Stimulated activated CD4-positive, alpha-beta T cell treated with anti-CD3 and anti-CD28 coated beads, TNF-alpha, amount 100 ng/mL, for 4 hours (primary cell): ENCODE measurements around the gene KIF26B.
"Not testable (repeated sequence)": the region's sequence is repeated elsewhere in the genome, so short reads cannot be mapped to it uniquely, and the experiment has no call there.

Source experiments
- DNase-seq, 3 experiments: peaks; one replicate each; pipeline ENCODE4 v3.0.0-alpha.2; 2020; ENCODE audit warnings: low read depth in 3 of 3

KIF26B gene

DNA sequence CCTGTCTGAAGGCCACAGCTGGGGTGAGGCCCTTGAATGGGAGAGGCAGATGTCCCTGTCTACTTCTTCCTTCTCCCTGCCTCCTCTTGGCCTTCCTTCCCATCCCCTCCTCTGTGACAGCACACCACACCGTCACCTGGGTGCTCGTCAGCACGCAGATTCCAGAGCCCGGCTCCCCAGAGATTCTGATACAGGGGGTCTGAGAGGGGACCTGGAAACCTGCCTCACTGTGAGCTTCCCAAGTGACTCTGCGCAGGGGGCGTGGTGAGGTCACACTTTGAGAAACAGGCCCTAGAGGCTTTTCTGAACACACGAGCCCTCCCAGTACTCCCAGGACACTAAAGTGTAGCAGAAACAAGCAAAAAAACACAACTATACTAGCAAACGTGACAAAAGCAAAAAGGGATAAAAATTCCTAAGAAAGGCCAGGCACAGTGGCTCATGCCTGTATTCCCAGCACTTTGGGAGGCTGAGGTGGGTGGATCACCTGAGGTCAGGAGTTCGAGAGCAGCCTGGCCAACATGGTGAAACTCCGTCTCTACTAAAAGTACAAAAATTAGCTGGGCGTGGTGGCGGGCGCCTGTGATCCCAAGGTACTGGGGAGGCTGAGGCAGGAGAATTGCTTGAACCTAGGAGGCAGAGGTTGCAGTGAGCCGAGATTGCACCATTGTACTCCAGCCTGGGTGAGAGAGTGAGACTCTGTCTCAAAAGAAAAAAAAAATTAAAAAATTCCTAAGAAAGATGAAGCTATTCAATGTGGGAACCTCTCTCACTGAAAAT, 201.3 kb downstream of the KIF26B start:
- not testable (repeated sequence) for DNase-seq

DNA sequence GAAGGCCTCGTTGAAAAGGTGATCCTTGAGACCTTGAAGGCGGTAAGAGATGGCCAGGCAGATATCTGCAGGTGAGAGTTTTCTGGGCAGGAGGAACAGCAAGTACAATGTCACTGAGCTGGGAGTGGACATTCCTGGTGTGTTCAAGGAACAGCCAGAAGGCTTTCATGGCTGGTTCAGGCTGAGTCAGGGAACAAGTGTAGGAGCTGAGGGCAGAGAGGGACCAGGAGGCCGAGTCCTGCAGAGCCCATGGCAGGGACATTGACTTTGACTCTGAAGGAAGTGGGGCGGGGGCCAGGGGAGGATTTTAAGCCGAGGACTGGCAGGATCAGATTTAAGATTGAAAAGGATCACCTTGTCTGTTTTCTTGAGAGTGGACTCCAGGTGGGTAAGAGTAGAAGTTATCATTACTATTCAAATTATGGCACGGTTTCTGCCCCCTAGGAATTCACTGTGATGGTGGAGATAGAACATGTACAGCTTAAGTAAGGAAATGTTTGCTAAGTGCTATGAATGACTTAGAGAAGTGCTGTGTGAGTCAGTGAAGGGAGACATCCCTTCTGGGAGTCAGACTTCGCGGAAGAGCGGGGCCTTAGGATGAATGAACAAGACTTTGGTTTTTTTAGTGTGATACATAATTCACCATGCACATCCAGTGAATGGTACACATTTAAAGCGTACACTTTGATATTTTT, 202.3 kb downstream of the KIF26B start:
- no peak for DNase-seq

DNA sequence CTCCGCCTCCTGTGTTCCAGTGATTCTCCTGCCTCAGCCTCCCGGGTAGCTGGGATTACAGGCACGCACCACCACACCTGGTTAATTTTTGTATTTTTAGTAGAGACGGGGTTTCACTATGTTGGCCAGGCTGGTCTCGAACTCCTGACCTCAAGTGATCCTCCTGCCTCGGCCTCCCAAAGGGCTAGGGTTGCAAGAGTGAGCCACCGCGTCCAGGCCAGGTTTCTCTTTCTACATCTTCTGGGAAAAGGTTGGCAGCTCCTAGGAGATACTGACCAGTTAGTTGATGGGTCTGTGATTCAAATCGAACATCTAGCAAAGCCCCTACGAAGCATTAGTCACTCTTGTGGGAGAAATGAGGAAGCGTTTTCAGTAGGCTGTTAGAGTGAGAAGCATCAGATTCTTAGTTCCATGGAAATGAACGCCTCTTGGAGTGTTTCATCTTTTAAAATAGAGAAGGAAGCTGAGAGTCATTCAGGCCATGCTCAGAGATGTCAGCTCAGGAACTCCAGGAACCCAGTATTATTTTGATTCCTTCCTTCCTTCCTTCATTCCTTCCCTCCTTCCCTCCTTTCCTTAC, 204.4 kb downstream of the KIF26B start:
- not testable (repeated sequence) for DNase-seq

DNA sequence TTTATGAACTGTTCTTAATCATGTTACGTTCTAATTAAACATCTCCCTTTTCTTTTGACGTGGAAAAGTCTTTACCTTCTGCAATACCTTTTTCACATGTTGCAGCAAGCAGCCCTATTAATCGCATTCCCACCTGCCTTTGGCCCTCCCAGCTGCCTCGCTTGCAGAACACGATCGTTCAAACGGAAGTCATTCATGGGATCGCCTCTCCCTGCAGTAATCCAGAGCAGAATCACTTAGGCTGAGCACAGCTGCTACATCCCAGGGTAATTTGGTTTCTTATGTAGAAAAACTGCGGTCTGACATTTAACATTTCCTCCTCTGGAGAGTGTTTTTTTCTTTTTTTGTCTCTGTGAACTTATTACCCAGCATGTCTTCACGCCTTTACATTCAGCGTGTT, 206.3 kb downstream of the KIF26B start:
- DNase-seq = no peak

DNA sequence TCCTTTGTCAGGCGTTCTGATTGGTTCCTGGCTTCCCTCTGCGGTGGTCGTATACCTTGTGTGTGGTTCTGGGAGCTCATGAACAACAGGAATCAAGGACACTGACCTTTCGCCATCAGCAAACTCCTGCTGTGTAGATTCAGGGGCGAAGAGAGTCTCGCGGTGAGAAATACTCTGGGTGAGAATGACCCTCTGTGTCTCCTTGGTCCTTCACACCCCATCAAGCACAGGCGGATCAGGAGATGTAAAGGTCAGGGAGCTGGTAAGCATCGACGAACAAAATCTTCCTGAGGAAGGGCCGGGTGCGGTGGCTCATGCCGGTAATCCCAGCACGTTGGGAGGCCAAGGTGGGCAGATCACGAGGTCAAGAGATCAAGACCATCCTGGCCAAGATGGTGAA, 207.2 kb downstream of the KIF26B start:
- no peak for DNase-seq

DNA sequence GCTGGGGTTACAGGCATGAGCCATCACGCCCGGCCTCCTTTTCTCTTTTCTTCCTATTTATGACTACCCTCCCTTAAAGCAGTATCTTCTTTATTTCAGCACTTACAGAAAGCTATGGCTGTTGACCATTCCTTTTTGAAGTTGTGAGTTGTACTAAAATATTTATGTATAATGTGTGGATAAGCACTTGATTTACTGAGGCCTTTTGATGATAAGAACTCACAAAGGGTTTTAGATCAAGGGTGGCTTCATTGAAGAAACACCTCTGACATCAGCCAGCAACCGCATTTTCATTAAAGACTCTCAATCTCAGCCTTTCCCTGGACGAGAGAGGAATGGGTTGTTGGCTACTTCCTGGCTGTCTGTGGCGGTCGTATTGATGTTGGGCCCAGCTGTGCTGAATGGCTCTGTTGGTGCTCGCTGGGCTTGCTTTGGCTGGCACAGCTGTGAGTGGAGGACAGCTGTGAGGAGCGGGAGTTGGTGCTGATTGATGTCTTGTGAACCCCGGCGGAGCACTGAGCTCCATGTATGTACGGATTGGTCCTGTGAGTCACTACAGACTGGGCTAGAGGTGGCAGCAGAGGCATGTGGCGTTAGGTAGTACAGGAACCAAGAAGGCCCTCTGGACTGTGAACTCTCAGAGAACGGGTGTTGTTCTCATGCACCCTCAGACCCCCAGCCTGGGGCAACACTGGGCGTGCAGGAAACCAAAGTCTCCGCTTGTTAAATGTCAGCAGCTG, 208.8 kb downstream of the KIF26B start:
- DNase-seq = no peak

DNA sequence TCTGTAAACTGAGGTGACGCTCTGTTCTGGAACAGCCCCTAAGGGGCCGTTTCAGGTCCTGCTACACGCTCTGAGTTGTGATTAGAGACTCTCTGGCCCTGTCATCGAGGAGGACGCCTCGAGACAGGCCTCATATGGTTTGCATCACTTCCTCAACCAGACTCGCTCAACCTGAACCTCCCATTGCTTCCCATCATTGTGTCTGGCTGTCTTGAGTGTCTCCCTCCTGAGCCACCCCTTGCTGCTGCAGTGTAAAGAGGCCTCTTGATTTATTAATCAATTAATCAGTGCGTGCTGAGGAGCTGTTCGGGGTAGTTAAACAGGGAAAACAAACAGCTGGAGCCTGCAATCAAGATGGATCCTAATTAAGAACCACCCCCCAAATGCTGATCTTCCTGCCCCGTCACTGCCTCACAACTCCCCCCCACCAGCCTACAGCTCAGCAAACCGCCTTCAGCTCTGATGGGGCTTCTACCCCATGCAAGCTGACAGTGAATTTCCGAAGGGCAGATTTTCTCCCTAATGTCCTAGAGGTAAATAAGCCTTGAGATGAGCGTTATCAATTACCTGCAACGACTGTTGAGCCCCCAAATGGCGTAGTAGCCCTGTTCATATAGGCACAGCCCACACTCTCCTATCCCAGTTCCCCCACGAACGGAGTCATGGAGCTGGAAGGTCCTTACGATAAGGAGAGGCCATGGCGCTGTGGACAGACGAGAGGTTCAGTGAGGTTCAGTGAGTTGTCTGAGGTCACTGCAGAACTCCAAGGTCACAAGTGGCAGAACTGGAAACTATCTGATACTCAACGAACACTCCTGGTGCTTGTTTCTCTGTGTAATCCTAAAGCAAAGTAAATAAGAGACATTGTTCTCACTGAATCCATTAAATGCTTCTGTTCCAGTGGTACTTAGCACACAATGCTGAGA, 210.6 kb downstream of the KIF26B start:
- no peak for DNase-seq

DNA sequence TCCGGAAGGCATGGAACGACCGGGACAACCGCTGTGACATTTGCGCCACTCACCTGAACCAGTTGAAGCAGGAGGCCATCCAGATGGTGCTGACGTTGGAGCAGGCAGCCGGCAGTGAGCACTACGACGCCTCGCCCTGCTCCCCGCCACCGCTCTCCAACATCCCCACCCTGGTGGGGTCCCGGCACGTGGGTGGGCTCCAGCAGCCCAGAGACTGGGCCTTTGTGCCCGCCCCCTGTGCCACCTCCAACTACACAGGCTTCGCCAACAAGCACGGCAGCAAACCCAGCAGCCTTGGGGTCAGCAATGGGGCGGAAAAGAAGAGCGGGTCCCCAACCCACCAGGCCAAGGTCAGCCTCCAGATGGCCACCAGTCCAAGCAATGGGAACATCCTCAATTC, 212.1 kb downstream of the KIF26B start:
- no peak for DNase-seq

DNA sequence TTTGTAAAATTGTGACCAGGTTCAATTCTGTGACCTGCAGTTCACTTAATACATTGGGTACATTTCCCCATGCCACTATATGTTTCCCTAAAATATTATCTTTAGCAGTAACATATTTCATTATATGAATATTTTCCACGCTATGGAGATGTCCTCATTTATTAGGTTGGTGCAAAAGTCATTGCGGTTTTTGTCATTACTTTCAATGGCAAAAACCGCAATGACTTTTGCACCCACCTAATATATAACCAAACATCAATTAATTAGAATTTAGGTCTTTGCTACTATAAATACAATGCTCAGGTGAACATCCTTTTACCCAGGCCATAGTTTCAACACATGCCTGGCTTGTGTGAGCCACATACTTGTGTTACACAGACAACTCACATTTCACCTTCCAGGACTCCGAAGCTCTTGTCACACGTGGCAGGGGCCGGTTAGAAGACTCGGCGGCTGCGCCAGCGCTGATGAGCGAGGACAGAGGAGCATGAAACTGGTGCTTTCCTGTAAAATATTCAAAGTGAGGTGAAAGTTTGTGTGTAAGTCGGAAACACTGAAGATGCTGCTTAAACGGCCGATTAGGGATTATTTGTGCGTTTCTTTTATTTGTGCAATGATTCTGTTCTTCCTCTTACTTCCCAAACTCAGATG, 215.5 kb downstream of the KIF26B start:
- DNase-seq = no peak

DNA sequence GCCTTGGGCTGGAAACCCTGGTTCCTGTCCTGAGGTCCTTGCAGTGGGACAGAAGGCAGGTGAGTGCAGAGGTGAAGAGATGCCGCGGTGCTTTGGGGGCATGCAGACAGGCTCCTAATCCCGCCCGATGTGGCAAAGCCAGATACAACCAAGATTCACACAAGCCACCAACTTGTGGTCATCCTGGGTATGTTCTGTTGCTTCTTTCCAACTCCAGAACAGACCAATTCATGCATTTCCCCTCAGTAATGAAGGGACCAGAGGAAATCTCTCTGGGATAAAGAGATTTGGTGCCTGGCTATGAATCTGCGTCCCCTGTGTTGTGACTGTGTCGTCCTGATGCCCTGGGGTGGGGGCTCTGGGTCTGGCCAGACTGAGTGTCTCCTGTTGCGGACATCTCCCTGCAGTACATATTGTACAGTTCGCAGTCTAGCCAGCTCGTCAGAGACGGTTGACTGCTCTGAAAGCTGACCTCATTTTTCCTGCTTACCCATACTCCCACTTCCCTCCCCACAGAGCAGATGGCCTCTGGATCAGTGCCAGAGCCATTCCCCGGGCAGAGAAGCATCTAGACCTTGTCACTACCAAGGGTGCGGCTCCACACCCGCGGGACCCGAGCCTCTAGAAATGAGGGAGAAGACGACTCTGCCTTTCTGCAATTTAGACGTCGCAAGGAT, 216.3 kb downstream of the KIF26B start:
- DNase-seq = no peak

DNA sequence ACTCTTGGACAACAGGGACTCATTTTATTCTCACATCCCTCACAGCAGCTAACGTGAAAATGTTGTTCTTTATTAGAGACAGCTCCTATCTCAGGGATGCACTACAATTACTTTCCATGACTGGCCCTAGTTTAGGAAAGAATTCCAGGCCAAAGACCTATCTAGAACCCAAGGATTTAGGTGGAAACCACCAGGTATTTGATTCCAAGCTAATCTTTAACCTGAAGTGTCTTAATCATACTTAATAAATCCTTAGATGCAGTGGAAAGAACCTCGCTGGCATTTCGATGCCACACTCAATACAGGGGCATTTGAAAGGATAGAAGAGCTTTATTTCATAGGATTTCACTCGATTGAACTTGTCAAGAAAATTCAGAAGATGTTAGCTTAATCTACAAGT, 218.3 kb downstream of the KIF26B start:
- no peak for DNase-seq

DNA sequence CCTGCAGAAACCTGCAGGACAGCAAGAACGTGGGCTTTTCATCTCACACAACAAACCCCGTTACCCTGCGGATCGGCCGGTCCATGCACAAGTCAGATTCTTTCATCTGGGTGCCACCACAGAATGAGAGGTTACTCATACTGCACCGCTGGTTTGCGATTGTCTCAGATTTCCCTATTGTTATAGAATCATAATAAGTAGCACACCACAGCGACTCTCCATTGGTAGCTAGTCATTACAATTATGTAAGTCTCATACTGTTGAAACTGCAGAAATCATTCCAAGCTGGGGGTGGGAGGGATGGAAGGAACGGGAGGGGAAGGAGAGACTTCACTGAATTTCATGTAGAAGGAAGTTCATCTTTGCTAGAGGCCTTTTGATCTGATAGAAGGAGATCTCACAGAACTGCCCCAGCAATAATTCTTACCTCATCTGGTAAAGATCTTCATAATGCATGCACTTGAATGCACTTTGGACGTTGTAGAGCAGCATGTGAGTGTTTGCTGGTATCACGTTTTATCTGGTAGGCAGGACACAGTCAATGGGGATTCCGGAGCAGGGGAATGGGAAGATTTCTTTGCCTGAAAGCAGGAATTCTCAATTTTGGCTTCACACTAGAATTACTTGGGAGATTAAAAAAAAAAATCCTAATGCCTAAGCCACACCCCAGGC, 221.1 kb downstream of the KIF26B start:
- DNase-seq = no peak

DNA sequence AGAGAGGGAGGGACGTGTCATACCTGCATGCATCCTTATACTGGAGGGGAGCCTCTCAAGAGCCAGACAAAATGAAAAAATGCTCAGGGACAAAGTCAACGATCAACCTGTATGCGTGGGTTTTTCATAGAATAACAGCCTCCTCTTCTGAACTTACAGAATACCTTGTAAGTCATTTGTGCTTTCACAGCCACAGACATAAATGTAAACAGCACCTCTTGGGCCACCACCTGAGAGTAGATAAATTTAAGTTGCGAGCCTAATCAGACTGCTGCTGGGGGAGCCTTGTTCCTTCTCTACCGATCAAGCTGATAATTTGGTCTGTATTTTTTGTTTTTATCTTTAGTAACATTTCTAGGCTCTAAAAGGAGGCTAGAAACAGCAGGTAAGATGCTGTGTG, 223.1 kb downstream of the KIF26B start:
- DNase-seq = no peak

DNA sequence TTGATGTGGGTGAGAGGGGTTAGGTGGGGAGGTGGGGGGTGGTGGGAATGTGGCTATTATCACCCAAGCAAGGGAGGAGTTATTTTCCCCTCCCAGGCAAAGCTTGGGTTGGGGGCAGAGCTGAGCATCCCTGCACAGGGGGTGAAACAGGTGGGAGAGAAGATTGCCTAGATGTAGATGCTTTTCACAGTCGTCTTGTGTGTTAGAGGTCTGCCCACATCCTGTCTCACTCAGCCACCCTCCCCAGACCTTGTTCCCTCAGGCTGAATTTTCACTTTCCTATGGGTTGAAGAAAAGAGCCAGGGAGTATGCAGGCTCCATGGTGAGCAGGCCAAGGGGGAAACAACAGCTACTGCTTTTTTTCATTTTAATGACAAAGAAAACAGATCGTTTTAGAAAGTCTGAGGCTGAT, 223.5 kb downstream of the KIF26B start:
- DNase-seq = no peak

DNA sequence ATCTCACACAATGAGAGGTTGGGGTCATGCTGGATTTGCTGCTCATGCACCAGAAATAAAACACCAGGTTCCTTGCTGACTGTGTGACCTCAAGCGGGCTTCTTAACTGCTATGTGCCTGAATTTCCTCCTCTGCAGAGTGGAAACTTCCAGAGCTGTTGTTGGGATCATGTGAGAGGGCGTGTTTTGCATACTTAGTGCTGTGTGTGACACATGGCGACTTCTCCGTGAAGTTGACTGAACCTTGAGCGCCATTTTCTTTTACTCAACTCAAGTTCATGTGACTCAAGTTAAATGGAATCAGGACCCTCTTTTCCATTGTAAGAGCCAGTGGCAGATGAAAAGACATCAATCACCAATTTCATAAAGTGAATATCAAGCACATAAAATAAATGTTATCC, 224.0 kb downstream of the KIF26B start:
- no peak for DNase-seq

DNA sequence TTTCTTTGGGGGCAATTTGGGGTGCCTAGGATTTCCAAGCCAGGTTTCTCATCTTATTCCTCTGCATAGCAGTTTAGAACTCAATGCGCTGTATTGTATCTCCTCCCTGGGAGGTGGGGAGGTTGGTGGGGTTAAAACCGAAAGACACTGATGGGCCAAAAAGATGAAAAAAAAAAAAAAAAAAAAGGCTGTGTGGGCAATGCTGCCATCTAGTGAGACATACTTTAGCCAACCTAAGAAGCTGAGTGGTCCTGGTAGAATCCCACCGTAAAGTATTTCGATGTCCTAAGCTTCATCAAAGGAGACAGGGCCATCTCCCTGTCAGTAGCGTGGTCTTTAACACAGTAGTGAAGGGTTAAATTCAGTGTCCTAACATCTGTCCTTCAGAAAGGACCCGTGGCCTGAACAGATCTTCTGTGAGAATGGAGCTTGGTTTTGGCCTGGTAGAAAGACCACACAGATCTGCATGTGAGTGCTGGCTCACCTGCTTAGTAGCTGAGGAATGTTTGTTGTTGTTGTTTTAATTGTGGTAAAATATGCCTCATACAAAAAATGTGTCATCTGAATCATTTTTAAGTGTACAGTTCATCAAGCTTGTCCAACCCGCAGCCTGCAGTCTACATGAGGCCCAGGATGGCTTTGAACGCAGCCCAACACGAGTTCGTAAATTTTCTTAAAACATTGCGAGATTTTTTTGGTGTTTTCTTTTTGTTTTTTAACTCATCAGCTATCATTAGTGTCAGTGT, 226.2 kb downstream of the KIF26B start:
- DNase-seq = no peak

DNA sequence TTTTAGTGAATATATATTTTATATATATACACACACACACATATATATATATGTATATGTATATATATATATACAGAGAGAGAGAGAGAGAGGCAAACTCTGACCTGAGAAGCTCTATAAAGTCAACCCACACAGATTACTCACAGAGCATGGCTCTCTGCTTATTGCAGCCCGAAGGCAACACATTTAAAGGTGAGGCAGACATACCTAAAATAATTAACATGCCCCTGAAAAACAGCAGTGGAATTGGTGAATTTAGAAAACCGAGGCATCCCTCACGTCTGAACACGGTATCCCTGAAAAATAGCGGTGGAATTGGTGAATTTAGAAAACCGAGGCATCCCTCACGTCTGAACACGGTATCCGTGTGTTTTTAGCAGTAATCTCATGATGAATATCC, 228.2 kb downstream of the KIF26B start:
- no peak for DNase-seq

DNA sequence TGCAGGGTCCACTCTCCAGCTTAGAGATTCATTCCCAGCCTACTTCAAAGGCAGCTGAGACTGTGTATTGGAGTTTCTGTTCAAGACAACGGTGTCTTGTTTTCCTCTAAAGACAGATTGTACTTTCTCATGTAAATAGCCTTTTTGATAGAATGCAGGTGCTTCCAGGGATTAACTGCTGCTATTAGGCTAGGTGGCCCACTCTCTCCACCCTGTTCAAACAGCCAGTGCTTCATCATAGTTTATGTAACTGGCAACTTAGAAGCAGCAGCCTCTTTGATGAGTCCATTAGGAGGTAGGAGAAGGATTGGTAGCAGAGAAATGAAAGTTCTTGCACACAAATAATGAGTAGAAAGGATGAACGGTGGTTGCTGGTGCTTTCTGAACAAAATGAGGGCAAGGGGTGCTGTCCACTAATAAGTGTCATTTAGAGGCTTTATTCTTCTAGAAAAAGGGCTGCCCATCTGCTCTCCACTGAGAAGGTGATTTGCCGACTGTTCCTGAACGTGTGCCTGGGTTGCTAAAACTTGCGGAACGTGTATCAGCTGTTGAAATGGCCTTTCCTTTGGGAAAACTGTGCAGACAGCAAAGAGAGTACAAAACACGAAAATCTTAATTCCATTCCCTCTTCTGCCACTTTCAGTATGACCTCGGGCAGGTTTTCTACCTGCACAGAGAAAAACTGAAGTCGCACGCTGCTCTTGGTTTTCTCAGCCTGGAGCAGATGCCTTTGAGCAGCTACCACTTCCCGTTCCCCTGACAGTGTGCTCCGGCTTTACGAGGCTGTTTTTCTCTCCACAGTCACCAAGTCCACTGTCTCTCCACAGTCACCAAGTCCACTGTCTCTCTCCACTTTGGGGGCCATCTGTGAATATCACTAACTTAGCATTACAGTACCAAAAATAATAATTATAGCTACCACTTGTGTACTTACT, 228.9 kb downstream of the KIF26B start:
- DNase-seq = no peak
